ENCODE measurements around the gene SLC7A1.

Gene SLC7A1

GRCh38 chr13:29576581-29576980 lies 18.9 kb downstream of the SLC7A1 start:
- H3K4me3 ChIP-seq (ENCODE audit: low read depth, low read length), result no peak overlapping the region
- no peak for TF ChIP-seq CTCF (IDR thresholded peaks at IDR 0.05; ENCODE audit: low read depth, low read length)

- TF ChIP-seq CTCF (IDR thresholded peaks at IDR 0.05; ENCODE audit: low read depth, low read length), result no peak
- no peak overlapping the region for H3K4me3 ChIP-seq (ENCODE audit: low read depth, low read length)
Observed at GRCh38 chr13:29575098-29575497, 20.4 kb downstream of the SLC7A1 start.

DNA sequence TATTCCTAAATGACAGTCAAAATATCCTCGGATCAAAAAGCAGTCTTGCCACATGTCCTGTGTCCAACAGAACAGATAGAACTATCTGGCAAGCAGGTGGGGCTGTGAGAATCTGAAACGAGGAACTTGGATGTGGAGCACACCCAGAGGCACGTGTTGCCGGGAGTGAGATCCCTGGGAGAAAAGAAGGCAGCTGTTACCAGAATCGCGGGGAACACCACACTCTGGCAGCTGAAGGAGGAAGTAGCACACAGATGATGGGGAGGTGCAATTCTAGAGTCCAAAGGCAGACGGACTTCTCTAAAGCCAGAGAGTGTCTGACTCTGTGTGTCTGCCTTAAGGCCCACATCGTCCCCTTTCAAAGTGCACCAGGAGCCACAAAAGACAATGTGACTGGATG lies 22.3 kb downstream of the SLC7A1 start:
- H3K4me3 ChIP-seq (ENCODE audit: low read depth, low read length), result no peak overlapping the region
- no peak for TF ChIP-seq CTCF (IDR thresholded peaks at IDR 0.05; ENCODE audit: low read depth, low read length)

GRCh38 chr13:29572575-29572974 lies 22.9 kb downstream of the SLC7A1 start:
- TF ChIP-seq CTCF (IDR thresholded peaks at IDR 0.05; ENCODE audit: low read depth, low read length), result no peak
- H3K4me3 ChIP-seq (ENCODE audit: low read depth, low read length), result no peak overlapping the region

GRCh38 chr13:29571876-29572570 lies 23.5 kb downstream of the SLC7A1 start:
- H3K4me3 ChIP-seq (ENCODE audit: low read depth, low read length), result no peak overlapping the region
- no peak for TF ChIP-seq CTCF (IDR thresholded peaks at IDR 0.05; ENCODE audit: low read depth, low read length)

- H3K4me3 ChIP-seq (ENCODE audit: low read depth, low read length), result no peak overlapping the region
- no peak for TF ChIP-seq CTCF (IDR thresholded peaks at IDR 0.05; ENCODE audit: low read depth, low read length)
Observed at GRCh38 chr13:29570051-29570654, 25.3 kb downstream of the SLC7A1 start.

DNA sequence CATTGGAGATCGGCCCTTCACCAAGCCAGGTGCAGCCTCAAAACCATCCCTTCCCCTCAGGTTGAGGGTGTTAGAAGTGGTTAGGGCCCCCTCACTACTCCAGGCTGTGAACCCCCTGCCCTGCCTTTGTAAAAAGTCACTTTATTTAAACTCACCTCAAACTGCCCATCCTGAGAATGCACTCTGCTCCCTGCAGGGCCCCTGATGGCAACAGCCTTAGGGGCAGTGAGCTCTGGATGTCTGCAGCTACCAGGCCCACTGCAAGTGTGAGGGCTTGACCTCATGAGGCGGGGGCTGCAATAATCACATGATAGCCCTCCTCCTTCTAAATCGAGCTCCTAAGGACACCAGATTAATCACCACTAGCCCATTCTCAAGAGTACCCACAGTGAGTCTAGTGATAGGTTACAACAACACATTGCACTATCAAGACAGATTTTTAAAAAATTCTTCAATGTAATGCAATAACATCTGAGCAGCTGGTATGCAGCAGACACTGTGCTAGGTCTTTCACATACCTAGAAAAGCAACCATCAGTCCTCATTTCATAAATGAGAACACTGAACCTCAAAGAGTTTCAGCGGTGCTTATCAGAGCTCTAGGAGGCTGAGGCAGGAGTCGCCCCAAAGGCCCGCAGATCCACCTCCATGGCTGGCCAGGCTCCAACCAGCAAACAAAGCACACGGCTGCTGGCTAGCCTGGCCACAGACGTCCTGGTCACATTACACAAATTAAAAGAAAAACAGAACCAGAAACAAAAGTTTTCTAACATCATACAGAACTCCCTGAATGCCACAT lies 26.0 kb downstream of the SLC7A1 start:
- H3K4me3 ChIP-seq (ENCODE audit: low read depth, low read length), result no peak overlapping the region
- TF ChIP-seq CTCF (IDR thresholded peaks at IDR 0.05; ENCODE audit: low read depth, low read length), result no peak

All from WI38 (cell line).